ENCODE data around the gene PVALEF.
"Not testable (repeated sequence)": the region's sequence is repeated elsewhere in the genome, so short reads cannot be mapped to it uniquely, and the experiment has no call there.

PVALEF gene

DNA sequence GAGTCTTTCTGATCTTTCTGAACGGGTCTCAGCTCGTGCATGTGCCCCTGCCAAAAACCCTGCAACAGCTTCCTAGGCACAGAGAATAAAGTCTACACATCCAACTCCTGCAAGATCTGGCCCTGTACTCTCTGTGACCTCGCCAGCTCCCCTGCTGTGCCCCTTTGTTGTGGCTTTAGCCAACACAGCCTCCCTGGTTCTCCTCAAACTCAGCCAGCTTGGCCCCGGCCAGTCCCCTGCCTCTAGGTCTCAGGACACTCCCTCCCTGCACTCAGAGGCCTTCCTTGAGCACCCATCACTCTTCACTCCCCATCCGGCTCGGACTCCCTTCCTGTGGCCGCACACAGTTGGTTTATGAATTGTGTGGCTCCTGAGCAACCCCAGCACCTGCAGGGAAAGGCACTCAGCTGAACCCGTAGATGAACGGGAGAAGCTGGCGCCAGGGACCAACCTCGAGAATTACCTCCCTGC is 56.1 kb downstream of the PVALEF start:
- DNase-seq (ENCODE audit: low read depth): no peak

DNA sequence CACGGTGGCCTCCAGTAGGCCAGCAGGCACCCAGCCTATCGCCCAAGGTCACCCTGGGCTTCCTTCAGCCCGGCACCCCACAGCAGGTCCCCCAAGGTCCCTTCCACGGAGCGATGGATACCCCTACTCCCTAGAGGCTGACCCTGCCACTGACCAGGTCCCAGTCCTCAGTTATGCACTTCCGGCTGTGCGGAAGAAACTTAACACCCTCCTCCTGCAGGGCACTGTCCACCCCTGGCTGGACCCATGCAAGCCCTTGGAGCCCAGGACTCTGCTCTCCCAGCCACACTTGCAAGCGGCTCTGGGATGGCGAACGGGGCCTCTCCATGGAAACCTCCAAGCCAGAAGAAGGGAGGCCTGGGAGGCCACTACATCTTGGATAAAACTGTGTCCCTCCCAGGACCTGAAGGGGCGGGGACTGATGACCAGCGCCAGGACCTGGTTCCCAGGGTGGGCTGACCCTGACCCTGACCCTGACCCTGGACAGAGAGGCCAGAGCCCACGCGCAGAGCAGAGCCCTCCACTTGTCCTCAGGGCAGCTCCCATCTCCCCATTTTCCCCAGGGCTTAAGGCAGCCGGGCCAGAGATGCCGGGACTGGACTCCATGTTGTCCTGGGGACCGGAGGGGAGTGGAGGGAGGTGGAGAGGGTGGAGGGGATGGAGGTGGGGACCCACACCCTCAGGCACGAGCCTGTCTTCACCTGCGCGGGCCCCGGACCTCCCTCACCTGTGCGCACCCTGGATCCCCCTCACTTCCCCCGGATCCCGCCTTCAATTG is 56.7 kb downstream of the PVALEF start:
- no peak for DNase-seq (ENCODE audit: low read depth)

DNA sequence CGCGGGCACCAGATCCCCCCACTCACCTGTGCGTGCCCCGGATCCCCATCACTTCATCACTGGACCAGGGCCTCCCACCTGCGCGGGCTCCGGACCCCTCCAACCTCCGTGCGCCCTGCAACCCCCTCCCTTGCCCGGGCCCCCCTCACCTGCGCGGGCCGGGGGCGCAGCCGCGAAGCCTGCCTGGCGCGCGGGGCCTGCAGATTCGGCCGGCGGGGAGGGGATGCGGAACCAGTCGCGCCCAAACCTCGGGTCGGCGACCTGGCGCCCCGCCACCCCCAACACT is 57.3 kb downstream of the PVALEF start:
- DNase-seq (ENCODE audit: low read depth): no peak

- peak; percentile 99 for DNase-seq (ENCODE audit: low read depth)
Observed at GRCh38 chr17:81222906-81223761, 57.8 kb downstream of the PVALEF start, which contains the start of gene CEP131. CEP131 (minus strand) TSS chr17:81222965; CDS start chr17:81220056, 2,909 bp downstream.

DNA sequence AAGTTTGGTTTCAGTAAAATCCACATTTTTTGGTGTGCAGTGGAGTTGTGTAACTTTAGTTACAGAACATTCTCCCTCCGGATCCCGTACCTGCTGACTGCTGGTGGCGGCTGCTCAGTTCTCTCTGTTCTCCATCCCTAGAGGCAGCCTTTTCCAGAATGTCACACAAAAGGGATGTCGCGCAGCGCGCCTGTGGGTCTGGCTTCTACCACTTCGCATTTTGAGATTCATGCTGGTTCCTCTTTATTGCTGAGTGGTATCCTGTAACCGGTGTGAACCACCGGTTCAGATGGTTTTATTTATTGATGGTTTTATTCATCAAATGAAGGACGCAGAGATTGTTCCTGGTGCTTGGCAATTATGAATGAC is 58.4 kb downstream of the PVALEF start:
- no peak for DNase-seq (ENCODE audit: low read depth)

GRCh38 chr17:81227630-81228029 is 62.3 kb downstream of the PVALEF start:
- DNase-seq (ENCODE audit: low read depth): not testable (repeated sequence)

DNA sequence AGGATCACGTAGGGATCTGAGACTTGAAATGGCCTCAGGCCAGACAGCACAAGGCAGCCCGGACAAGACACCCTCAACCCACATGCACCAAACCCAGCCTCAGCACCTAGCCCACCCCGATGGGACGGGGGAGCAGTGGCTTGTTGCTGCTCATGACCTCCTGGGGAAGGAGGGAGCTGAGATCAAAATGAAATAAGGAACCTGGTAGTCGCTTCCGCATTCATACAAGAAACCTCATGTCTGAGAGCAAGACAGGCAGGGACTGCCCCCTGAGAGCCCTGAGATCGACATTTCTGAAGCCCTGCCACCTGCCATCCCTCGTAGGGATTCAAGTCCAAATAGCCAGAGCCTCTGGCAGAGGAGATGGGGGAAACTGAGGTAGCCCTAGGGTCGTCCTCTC is 63.1 kb downstream of the PVALEF start:
- DNase-seq (ENCODE audit: low read depth): no peak

GRCh38 chr17:81228834-81229665 is 63.7 kb downstream of the PVALEF start:
- no peak for DNase-seq (ENCODE audit: low read depth)

GRCh38 chr17:81229666-81229920 is 64.3 kb downstream of the PVALEF start:
- DNase-seq (ENCODE audit: low read depth): no peak

- no peak for DNase-seq (ENCODE audit: low read depth)
Observed at GRCh38 chr17:81230043-81230820, 64.9 kb downstream of the PVALEF start.

DNA sequence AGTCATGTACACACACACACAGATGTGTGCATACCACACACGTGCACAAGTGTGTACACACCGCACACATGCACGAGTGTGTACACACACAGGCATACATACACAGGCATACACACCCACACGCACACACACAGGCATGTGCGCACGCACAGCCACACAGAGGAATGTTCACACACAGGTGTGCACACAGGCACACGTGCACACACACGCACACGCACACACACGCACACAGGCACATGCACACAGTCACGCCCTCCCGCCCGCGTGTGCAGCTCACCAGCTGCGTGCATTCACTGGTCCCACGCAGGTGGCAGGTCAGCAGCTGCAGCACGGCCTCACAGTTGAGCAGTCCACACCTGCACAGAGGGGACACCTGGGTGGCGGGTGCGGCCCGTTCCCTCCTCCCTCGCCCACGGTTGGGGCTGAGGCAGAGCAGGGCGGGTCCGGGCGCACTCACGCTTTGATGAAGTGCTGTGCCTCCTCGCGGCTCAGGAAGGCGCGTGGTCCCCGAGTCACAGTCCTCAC is 65.9 kb downstream of the PVALEF start:
- no peak for DNase-seq (ENCODE audit: low read depth)

- DNase-seq (ENCODE audit: low read depth): no peak
Observed at GRCh38 chr17:81231766-81232581, 66.7 kb downstream of the PVALEF start.
